ENCODE results near the gene HOXA13.

GRCh38 chr7:27172823-27173510, 26.9 kb downstream of the HOXA13 start:
- no peak for TF ChIP-seq EZH2 (IDR thresholded peaks at IDR 0.05; ENCODE audit: low read length)
- TF ChIP-seq, protein P1, sequence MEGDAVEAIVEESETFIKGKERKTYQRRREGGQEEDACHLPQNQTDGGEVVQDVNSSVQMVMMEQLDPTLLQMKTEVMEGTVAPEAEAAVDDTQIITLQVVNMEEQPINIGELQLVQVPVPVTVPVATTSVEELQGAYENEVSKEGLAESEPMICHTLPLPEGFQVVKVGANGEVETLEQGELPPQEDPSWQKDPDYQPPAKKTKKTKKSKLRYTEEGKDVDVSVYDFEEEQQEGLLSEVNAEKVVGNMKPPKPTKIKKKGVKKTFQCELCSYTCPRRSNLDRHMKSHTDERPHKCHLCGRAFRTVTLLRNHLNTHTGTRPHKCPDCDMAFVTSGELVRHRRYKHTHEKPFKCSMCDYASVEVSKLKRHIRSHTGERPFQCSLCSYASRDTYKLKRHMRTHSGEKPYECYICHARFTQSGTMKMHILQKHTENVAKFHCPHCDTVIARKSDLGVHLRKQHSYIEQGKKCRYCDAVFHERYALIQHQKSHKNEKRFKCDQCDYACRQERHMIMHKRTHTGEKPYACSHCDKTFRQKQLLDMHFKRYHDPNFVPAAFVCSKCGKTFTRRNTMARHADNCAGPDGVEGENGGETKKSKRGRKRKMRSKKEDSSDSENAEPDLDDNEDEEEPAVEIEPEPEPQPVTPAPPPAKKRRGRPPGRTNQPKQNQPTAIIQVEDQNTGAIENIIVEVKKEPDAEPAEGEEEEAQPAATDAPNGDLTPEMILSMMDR (optimal IDR thresholded peaks at IDR 0.05 in 1 of 3, IDR thresholded peaks at IDR 0.05 in 1 of 3, conservative IDR thresholded peaks at IDR 0.05 in 1 of 3; ENCODE audit: extremely low read depth in 1 of 3, insufficient read depth in 2 of 3, low read length in 3 of 3): no peak

Data from keratinocyte (primary cell).